K562 (cell line): Measurements from ENCODE around the gene ADORA2A. TPM values are rescaled to one million over a fixed set of nuclear protein-coding genes. Genes with fewer than 3 reads are reported as not detected.

Experiments
- ATAC-seq: fragments of 200-7000 bp; cut with Tn5 transposase; 3 replicates; pipeline ENCODE4 v1.9.1; 2020; ENCODE audit warnings: moderate library complexity
- BruUV-seq: library from RNA; stranded (reverse); fragments of 400-500 nt; replicated peaks from 2 replicates; lab custom pipeline; 2021; lab: Mats Ljungman, UMichigan
- CTCF ChIA-PET: fragments of 300-600 bp; formaldehyde crosslinking; extraction: SDS; loops from one replicate; lab custom pipeline; 2021; ENCODE audit warnings: low intra/inter-chr PET ratio; lab: Yijun Ruan, JAX
- POLR2A ChIA-PET: fragments of 300-600, 350-650 bp; sonication (Branson Sonifier 250); formaldehyde crosslinking; extraction: SDS; loops from one replicate; lab custom pipeline; 2021; ENCODE audit warnings: antibody characterized with exemption, inconsistent platforms; lab: Yijun Ruan, JAX
- DNase-seq, 4 experiments: peaks; one replicate each; pipeline versions ENCODE4 v3.0.0 to v3.0.0-alpha.2; 2011 to 2018; ENCODE audit warnings: low spot score in 3 of 4, mixed read lengths in 3 of 4; ENCODE audit errors: extremely low read depth in 1 of 4
- FAIRE-seq: peaks from 2 replicates; lab custom pipeline; 2011; peaks lifted over from hg19 to GRCh38; lab: Jason Lieb, UNC
- H2AFZ ChIP-seq: 2 replicates; pipeline ENCODE4 v1.6.0; 2011; ENCODE audit warnings: low read depth, low read length, control low read depth, inconsistent platforms
- H3K27ac ChIP-seq: fragments of 200-600 bp; 3 replicates; pipeline ENCODE4 v1.8.0; 2011; ENCODE audit warnings: low read depth, mild to moderate bottlenecking, control low read depth, inconsistent platforms, low read length, moderate library complexity, mixed read lengths; ENCODE audit errors: extremely low read depth
- H3K27me3 ChIP-seq, 2 experiments: fragments of 300-600 bp in 1 of 2; 2 replicates in 1 of 2; 3 replicates in 1 of 2; pipeline versions ENCODE4 v1.6.0 to v1.8.0; 2011; ENCODE audit warnings: inconsistent platforms in 2 of 2, low read length in 2 of 2, mild to moderate bottlenecking in 1 of 2, mixed read lengths in 1 of 2, moderate library complexity in 1 of 2; ENCODE audit not compliant: control insufficient read depth in 2 of 2, insufficient read depth in 2 of 2
- H3K36me3 ChIP-seq: fragments of 300-600 bp; 3 replicates; pipeline ENCODE4 v1.8.0; 2011; ENCODE audit warnings: mild to moderate bottlenecking, low read length, inconsistent platforms; ENCODE audit not compliant: control insufficient read depth, insufficient read depth
- H3K4me1 ChIP-seq, 2 experiments: fragments of 200-600 bp in 1 of 2; replicated peaks in 1 of 2; 2 replicates in 1 of 2; 3 replicates in 1 of 2; pipeline versions ENCODE4 v1.5.1 to v1.8.0; 2011; ENCODE audit warnings: inconsistent platforms in 2 of 2, low read length in 2 of 2, mild to moderate bottlenecking in 1 of 2, mixed read lengths in 1 of 2, moderate library complexity in 1 of 2; ENCODE audit not compliant: control insufficient read depth in 2 of 2, insufficient read depth in 2 of 2
- H3K4me2 ChIP-seq: 2 replicates; pipeline ENCODE4 v1.6.1; 2011; ENCODE audit warnings: low read length, control low read depth, inconsistent platforms, mixed read lengths; ENCODE audit not compliant: insufficient read depth
- H3K4me3 ChIP-seq: fragments of 200-600 bp; sonication (generic), shearing (Covaris generic); 2 replicates; pipeline ENCODE4 v1.5.1; 2016; ENCODE audit warnings: control low read depth, inconsistent platforms
- H3K79me2 ChIP-seq: fragments of 200-600 bp; 3 replicates; pipeline ENCODE4 v1.8.0; 2011; ENCODE audit warnings: low read length, inconsistent platforms; ENCODE audit not compliant: control insufficient read depth, insufficient read depth
- H3K9ac ChIP-seq, 2 experiments: 2 replicates each; pipeline versions ENCODE4 v1.6.0 to v1.6.1; 2011; ENCODE audit warnings: low read depth in 2 of 2, low read length in 2 of 2, control low read depth in 1 of 2, inconsistent platforms in 1 of 2, mild to moderate bottlenecking in 1 of 2, mixed read lengths in 1 of 2; ENCODE audit not compliant: insufficient read depth in 1 of 2
- H3K9me1 ChIP-seq: one replicate; pipeline ENCODE4 v1.6.0; 2011; ENCODE audit warnings: inconsistent platforms, mild to moderate bottlenecking, low read length, moderate library complexity; ENCODE audit not compliant: control insufficient read depth, insufficient read depth
- H3K9me3 ChIP-seq: replicated peaks from 2 replicates; pipeline ENCODE4 v1.5.1; 2011; ENCODE audit warnings: low read depth, low read length, inconsistent platforms; ENCODE audit not compliant: control insufficient read depth, insufficient read depth
- H4K20me1 ChIP-seq: replicated peaks from 2 replicates; pipeline ENCODE4 v1.6.1; 2011; ENCODE audit warnings: low read length, inconsistent platforms, mixed read lengths; ENCODE audit not compliant: control insufficient read depth, insufficient read depth
- GABPB1 ChIP-seq: sonication (generic); formaldehyde crosslinking; IDR thresholded peaks from 2 replicates; pipeline ENCODE4 v1.8.0; 2022; ENCODE audit warnings: mild to moderate bottlenecking, missing genetic modification reagents
- NELFE ChIP-seq: IDR thresholded peaks from 2 replicates; pipeline ENCODE4 v1.6.1; 2011; ENCODE audit warnings: mild to moderate bottlenecking; ENCODE audit not compliant: insufficient read depth, insufficient read length
- PHF8 ChIP-seq: fragments of 200-600 bp; sonication (generic); IDR thresholded peaks from 2 replicates; pipeline ENCODE4 v1.6.1; 2012; ENCODE audit warnings: mixed run types, mild to moderate bottlenecking, inconsistent platforms, low read length, moderate library complexity, borderline replicate concordance
- PRMT5 ChIP-seq: sonication (generic); formaldehyde crosslinking; IDR thresholded peaks from 2 replicates; pipeline ENCODE4 v1.5.0; 2020; ENCODE audit warnings: missing genetic modification reagents
- PTBP1 ChIP-seq: fragments of 200-400 bp; formaldehyde crosslinking; IDR thresholded peaks from 2 replicates; pipeline ENCODE4 v1.6.1; 2017; ENCODE audit warnings: low read depth, low read length
- SMAD1 ChIP-seq: fragments of 150-350 bp; IDR thresholded peaks from 2 replicates; pipeline ENCODE4 v1.6.1; 2014; ENCODE audit warnings: low read length, low read depth; ENCODE audit not compliant: partially characterized antibody
- SNIP1 ChIP-seq: fragments of 450-650 bp; IDR thresholded peaks from 2 replicates; pipeline ENCODE4 v1.7.1; 2017; ENCODE audit warnings: low read depth, mild to moderate bottlenecking
- WGBS: fragments of 100-300 bp; shearing (Covaris generic); methylation state at CpG from one replicate; pipeline ENCODE4 v1.1.6; 2016; ENCODE audit warnings: low coverage, mixed read lengths; ENCODE audit not compliant: insufficient coverage; ENCODE audit errors: missing lambda C conversion rate; 5-methylcytosine and 5-hydroxymethylcytosine counted together
- in situ Hi-C: fragments of 300-500 bp; cut with MboI; formaldehyde crosslinking; loops from 4 replicates; pipeline ENCODE4 v1.15.0; 2018; ENCODE audit warnings: inconsistent platforms, mixed read lengths
- intact Hi-C: fragments of 100-400 bp; cut with micrococcal nuclease; formaldehyde crosslinking; loops from 2 replicates; pipeline ENCODE4 v1.14.2; 2022
- polyA plus RNA-seq, 8 experiments: library from polyadenylated mRNA; depleted of rRNA in 4 of 8; stranded (reverse) in 5 of 8; unstranded in 3 of 8; fragments of >200 nt; fragmentation: Nextera tagmentation in 2 of 8; fragmentation: Illumina TruSeq in 1 of 8; extraction: Ambion mirVana in 2 of 8; extraction: Trizol in 1 of 8; gene quantifications; 2 replicates each; pipeline versions ENCODE4 v1.2.1 to v1.2.3, GENCODE V29; 2011 to 2014; ENCODE audit warnings: inconsistent platforms in 1 of 8, missing spikeins in 1 of 8
- total RNA-seq, 7 experiments: library from RNA; depleted of rRNA in 6 of 7; stranded (reverse); fragments of >200 nt in 6 of 7; fragmentation: Illumina TruSeq in 2 of 7; extraction: Trizol in 2 of 7; gene quantifications; 2 replicates each; pipeline versions ENCODE4 v1.2.1 to v1.2.3, GENCODE V29; 2011 to 2021; ENCODE audit warnings: low replicate concordance in 1 of 7
- TF ChIP-seq, protein P1 (sequence below): IDR thresholded peaks from 2 replicates; pipeline ENCODE4 v1.6.1; 2014; ENCODE audit warnings: antibody characterized with exemption

Gene ADORA2A
- total and polyA plus RNA-seq, 9 of the 15 experiments (the other 6 are each of a cell fraction or from before 2014, with no cell fraction given) = 0.15 to 2.1 (median 0.66) TPM; not detected in 2

DNA sequence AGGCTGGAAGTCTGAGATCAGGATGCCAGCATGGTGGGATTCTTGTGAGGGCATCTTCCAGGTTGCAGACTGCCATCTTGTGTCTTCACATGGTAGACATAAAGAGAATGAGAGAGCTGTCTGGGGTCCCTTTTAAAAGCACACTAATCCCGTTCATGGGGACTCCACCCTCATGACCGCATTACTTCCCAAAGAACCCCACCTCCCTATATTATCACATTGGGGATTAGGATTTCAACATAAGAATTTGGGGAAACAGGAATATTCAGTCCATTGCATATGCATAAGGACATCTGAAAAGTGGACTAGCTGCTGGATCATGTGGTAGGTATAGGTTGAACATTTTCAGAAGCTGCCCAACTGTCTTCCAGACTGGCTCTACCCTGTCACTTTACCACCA is 33.1 kb upstream of the ADORA2A start:
- Histone ChIP-seq H3K4me1 (peaks cover 0 to 13% of the 10 kb centered on the region in 2 experiments; a peak in 3 of 5 replicates), H4K20me1 (no peaks in the 10 kb centered on the region), H3K9me3 (no peaks in the 10 kb centered on the region), H3K79me2 (no peaks in the 10 kb centered on the region), H3K27ac (no peak overlapping the region), H3K4me3 (no peak overlapping the region), H2AFZ (no peak overlapping the region), H3K9me1 (no peaks in the 10 kb centered on the region), H3K27me3 (no peaks in the 10 kb centered on the region), H3K36me3 (peaks cover 29% of the 10 kb centered on the region; the same call in 2 of the 3 replicates), H3K9ac (no peak overlapping the region), H3K4me2 (no peak overlapping the region)
- in situ Hi-C loops (no loop called here), intact Hi-C loops (loop anchor here (10.0 kb wide), 1 partner anchor 69 kb away; no protein-coding TSS in a partner anchor)
- FAIRE-seq (no peak), ATAC-seq (no peak), DNase-seq (no peak)
- CTCF ChIA-PET = no interaction called here
- WGBS = no CpG with 5 or more reads among the region's 2 CpGs
- no TSS peak for BruUV-seq
- TF ChIP-seq SNIP1 (no peak), GABPB1 (no peak), PHF8 (no peak), NELFE (no peak)
- POLR2A ChIA-PET = interaction anchor here (0.5 to 0.7 kb wide), 2 partner anchors 42 to 279 kb away, joined by 4 read pairs; no protein-coding TSS in a partner anchor

DNA sequence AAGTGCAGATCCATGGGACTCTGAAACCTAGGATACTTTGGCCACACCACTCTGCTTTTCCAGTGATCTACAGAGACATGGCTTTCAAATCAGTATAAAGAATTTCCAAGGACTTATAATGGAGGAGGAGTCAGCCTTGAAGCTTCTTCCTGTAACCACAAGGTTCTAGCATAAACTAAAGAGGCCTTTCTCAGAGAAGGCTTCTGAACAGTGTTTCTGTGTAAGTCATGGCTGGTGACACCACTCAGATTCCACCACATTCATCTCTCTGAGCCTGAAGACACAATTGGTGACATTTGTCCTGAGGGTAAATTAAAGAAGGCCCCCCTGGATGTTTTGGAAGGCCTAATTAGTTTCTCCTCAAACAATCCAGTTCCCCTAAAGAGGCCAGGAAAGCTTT is 29.0 kb upstream of the ADORA2A start:
- no peak overlapping the region for H3K4me2 ChIP-seq
- H3K27ac ChIP-seq = no peak overlapping the region
- H3K4me3 ChIP-seq = no peak overlapping the region
- H3K9ac ChIP-seq = no peak overlapping the region
- no TSS peak for BruUV-seq
- TF ChIP-seq, protein P1, sequence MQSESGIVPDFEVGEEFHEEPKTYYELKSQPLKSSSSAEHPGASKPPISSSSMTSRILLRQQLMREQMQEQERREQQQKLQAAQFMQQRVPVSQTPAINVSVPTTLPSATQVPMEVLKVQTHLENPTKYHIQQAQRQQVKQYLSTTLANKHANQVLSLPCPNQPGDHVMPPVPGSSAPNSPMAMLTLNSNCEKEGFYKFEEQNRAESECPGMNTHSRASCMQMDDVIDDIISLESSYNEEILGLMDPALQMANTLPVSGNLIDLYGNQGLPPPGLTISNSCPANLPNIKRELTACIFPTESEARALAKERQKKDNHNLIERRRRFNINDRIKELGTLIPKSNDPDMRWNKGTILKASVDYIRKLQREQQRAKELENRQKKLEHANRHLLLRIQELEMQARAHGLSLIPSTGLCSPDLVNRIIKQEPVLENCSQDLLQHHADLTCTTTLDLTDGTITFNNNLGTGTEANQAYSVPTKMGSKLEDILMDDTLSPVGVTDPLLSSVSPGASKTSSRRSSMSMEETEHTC = no peak
- TF ChIP-seq SMAD1 = no peak
- TF ChIP-seq PTBP1 = no peak
- no peak for TF ChIP-seq PRMT5
- H3K4me1 ChIP-seq = no peaks in the 10 kb centered on the region
- no peak overlapping the region for H2AFZ ChIP-seq
- H3K36me3 ChIP-seq = peaks cover 33% of the 10 kb centered on the region; the same call in 2 of the 3 replicates
- ChIA-PET POLR2A (no interaction called here), CTCF (no interaction called here)
- no peaks in the 10 kb centered on the region for H3K9me1 ChIP-seq
- H3K79me2 ChIP-seq = no peaks in the 10 kb centered on the region
- ATAC-seq (no peak), FAIRE-seq (no peak), DNase-seq (no peak)
- no peaks in the 10 kb centered on the region for H4K20me1 ChIP-seq
- in situ Hi-C loops (no loop called here), intact Hi-C loops (loop anchor here (10.0 kb wide), 1 partner anchor 74 kb away; no protein-coding TSS in a partner anchor)
- H3K9me3 ChIP-seq = no peaks in the 10 kb centered on the region
- H3K27me3 ChIP-seq = no peaks in the 10 kb centered on the region
